CD4-positive, alpha-beta T cell (primary cell): ENCODE measurements around the gene TARBP2. TPM values are rescaled to one million over a fixed set of nuclear protein-coding genes. Genes with fewer than 3 reads are reported as not detected.

Experiments
- ATAC-seq: fragments of 200-7000 bp; cut with Tn5 transposase; one replicate; pipeline ENCODE4 v1.10.0; 2022; ENCODE audit warnings: mild to moderate bottlenecking; ENCODE audit not compliant: poor library complexity
- CTCF ChIA-PET: fragments of 350-600 bp; sonication (Branson Sonifier 250); formaldehyde crosslinking; loops from one replicate; lab custom pipeline; 2021; ENCODE audit warnings: antibody characterized with exemption, inconsistent platforms; lab: Charles Lee
- POLR2A ChIA-PET: fragments of 350-600 bp; sonication (Branson Sonifier 250); formaldehyde crosslinking; loops from one replicate; lab custom pipeline; 2021; ENCODE audit warnings: antibody characterized with exemption, inconsistent platforms; lab: Charles Lee
- DNase-seq, 14 experiments: peaks; one replicate each; pipeline ENCODE4 v3.0.0-alpha.2; 2013 to 2020; ENCODE audit warnings: mixed read lengths in 2 of 14
- H3K27ac ChIP-seq, 2 donors: one replicate each; pipeline versions ENCODE4 v1.5.1 to v1.7.0; 2013; ENCODE audit warnings: low read length in 2 of 2, low read depth in 1 of 2, mild to moderate bottlenecking in 1 of 2
- H3K27me3 ChIP-seq, 2 experiments: 1 replicate in 1 of 2; 2 replicates in 1 of 2; pipeline versions ENCODE4 v1.6.1 to v1.7.0; 2013; ENCODE audit warnings: low read length in 2 of 2, control low read depth in 1 of 2, mild to moderate bottlenecking in 1 of 2, moderate library complexity in 1 of 2; ENCODE audit not compliant: insufficient read depth in 2 of 2, control insufficient read depth in 1 of 2
- H3K36me3 ChIP-seq: one replicate; pipeline ENCODE4 v1.6.1; 2013; ENCODE audit warnings: low read length, control low read depth; ENCODE audit not compliant: insufficient read depth
- H3K4me1 ChIP-seq: one replicate; pipeline ENCODE4 v1.6.1; 2013; ENCODE audit warnings: low read length, control low read depth; ENCODE audit not compliant: insufficient read depth
- H3K4me3 ChIP-seq: one replicate; pipeline ENCODE4 v1.5.1; 2013; ENCODE audit warnings: mild to moderate bottlenecking, low read length, moderate library complexity
- H3K9me3 ChIP-seq, 2 experiments: 1 replicate in 1 of 2; 2 replicates in 1 of 2; pipeline versions ENCODE4 v1.6.1 to v1.7.0; 2013; ENCODE audit warnings: low read length in 2 of 2, mild to moderate bottlenecking in 2 of 2, control low read depth in 1 of 2, moderate library complexity in 1 of 2; ENCODE audit not compliant: control insufficient read depth in 1 of 2, insufficient read depth in 1 of 2
- H3K27ac Mint-ChIP-seq: one replicate; pipeline ENCODE4 v1.8.0; 2020; ENCODE audit warnings: mixed read lengths
- H3K27me3 Mint-ChIP-seq: one replicate; pipeline ENCODE4 v1.8.0; 2021; ENCODE audit warnings: mixed read lengths
- H3K36me3 Mint-ChIP-seq: one replicate; pipeline ENCODE4 v1.8.0; 2021; ENCODE audit warnings: low read depth, mixed read lengths
- H3K4me1 Mint-ChIP-seq: one replicate; pipeline ENCODE4 v1.8.0; 2021; ENCODE audit warnings: low read depth, mixed read lengths
- H3K4me3 Mint-ChIP-seq: one replicate; pipeline ENCODE4 v1.8.0; 2020; ENCODE audit warnings: mild to moderate bottlenecking, mixed read lengths
- H3K9me3 Mint-ChIP-seq: one replicate; pipeline ENCODE4 v1.8.0; 2020; ENCODE audit warnings: mixed read lengths
- intact Hi-C, 2 experiments: fragments of 100-400 bp; cut with DNase I in 1 of 2; cut with micrococcal nuclease in 1 of 2; formaldehyde crosslinking; loops; one replicate each; pipeline versions ENCODE4 v1.15.1 to v1.9.0; 2023 to 2025; cut with DNase I, micrococcal nuclease
- total RNA-seq, 174 experiments: library from RNA in 2 of 174; stranded (reverse) in 2 of 174; gene quantifications; one replicate each; pipeline ENCODE4 v1.2.3 and lab custom pipeline; 2021 to 2026
- TF ChIP-seq, protein P1 (sequence below): fragments of 200-600 bp; IDR thresholded peaks from one replicate; pipeline ENCODE4 v1.8.0; 2022; ENCODE audit warnings: antibody characterized with exemption, mild to moderate bottlenecking

TARBP2 gene
- total RNA-seq, 2 experiments from 2014 or later, result 21.7 to 22.4 TPM

DNA sequence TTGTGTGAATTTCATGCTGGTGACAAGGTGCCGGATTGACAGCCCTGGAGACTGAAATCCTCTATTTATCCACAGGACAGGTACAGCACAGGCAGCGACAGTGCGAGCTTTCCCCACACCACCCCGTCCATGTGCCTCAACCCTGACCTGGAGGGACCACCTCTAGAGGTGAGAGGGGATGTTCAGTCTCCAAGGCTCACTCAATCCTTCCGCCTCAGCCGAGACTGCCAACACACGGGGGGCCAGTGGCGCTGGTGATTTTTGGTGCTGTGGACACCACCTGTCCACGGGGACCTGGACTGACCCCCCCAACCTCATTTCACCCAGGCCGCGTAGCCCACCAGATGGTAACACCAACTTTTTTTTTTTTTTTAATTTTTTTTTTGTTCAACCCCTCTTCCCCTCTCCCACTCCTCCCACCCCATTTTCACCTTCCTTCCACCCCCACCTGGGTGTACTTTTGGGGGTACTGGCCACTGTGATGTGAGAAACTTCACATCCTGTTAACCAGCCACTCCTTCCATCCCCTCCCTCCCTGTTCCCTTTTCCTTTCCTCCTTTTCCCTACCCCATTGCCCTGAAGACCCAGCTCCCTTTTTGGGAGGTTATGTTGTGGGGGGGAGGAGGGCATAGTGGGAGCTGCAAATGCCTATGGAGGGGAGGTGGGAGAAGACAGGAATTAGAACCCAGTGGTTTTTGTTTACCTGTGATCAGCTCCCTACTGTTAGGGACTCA lies 36.2 kb upstream of the TARBP2 start:
- intact Hi-C loops, result no loop called here
- Histone ChIP-seq H3K4me3 (no peak overlapping the region), H3K36me3 (peaks cover 100% of the 10 kb centered on the region), H3K27ac (no peak overlapping the region), H3K9me3 (no peaks in the 10 kb centered on the region), H3K4me1 (peaks cover 12% of the 10 kb centered on the region), H3K27me3 (no peaks in the 10 kb centered on the region)
- H3K27ac Mint-ChIP-seq, result peak overlapping the region; percentile 36
- no peak for DNase-seq
- ChIA-PET POLR2A (interaction anchor here (0.9 to 1.4 kb wide), 2 partner anchors 8 to 44 kb away, joined by 3 to 4 read pairs; no protein-coding TSS in a partner anchor), CTCF (no interaction called here)
- TF ChIP-seq, protein P1, sequence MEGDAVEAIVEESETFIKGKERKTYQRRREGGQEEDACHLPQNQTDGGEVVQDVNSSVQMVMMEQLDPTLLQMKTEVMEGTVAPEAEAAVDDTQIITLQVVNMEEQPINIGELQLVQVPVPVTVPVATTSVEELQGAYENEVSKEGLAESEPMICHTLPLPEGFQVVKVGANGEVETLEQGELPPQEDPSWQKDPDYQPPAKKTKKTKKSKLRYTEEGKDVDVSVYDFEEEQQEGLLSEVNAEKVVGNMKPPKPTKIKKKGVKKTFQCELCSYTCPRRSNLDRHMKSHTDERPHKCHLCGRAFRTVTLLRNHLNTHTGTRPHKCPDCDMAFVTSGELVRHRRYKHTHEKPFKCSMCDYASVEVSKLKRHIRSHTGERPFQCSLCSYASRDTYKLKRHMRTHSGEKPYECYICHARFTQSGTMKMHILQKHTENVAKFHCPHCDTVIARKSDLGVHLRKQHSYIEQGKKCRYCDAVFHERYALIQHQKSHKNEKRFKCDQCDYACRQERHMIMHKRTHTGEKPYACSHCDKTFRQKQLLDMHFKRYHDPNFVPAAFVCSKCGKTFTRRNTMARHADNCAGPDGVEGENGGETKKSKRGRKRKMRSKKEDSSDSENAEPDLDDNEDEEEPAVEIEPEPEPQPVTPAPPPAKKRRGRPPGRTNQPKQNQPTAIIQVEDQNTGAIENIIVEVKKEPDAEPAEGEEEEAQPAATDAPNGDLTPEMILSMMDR, result no peak
- H3K36me3 Mint-ChIP-seq, result peaks cover 100% of the 10 kb centered on the region
- no peaks in the 10 kb centered on the region for H3K9me3 Mint-ChIP-seq
- H3K4me3 Mint-ChIP-seq, result no peak overlapping the region
- ATAC-seq, result no peak
- no peaks in the 10 kb centered on the region for H3K27me3 Mint-ChIP-seq
- peaks cover 53% of the 10 kb centered on the region for H3K4me1 Mint-ChIP-seq

DNA sequence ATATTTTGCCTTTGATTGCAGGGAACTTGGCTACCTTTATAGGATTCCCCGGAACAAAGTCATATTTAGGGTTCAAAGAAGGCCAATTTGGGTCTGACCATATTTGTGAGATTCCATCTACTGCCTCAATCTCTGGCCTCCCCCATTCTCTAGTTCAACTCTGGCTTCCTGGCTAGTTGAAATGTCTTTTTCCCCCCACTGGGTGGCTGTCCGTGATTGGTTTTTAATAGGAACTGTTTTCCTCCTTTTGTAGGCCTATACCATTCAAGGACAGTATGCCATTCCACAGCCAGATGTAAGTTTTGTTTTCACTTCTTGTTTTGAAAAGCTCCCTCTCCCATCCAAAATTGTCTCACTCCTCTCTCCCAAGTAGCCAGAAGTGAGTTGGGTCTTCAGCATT lies 35.4 kb upstream of the TARBP2 start:
- intact Hi-C loops, result no loop called here
- TF ChIP-seq, protein P1, result no peak
- Mint-ChIP-seq H3K9me3 (no peaks in the 10 kb centered on the region), H3K4me3 (no peak overlapping the region), H3K27ac (peak overlapping the region; percentile 36), H3K36me3 (peaks cover 100% of the 10 kb centered on the region), H3K4me1 (peaks cover 48% of the 10 kb centered on the region), H3K27me3 (no peaks in the 10 kb centered on the region)
- ATAC-seq (no peak), DNase-seq (no peak)
- H3K27ac ChIP-seq, result no peak overlapping the region
- no peaks in the 10 kb centered on the region for H3K9me3 ChIP-seq
- CTCF ChIA-PET, result interaction anchor here (0.9 to 2.7 kb wide), 2 partner anchors 8 to 43 kb away, joined by 3 to 5 read pairs; no protein-coding TSS in a partner anchor
- H3K4me1 ChIP-seq, result peaks cover 8% of the 10 kb centered on the region
- POLR2A ChIA-PET, result interaction anchor here (0.9 to 1.4 kb wide), 2 partner anchors 8 to 43 kb away, joined by 3 to 4 read pairs; no protein-coding TSS in a partner anchor
- no peaks in the 10 kb centered on the region for H3K27me3 ChIP-seq
- peaks cover 100% of the 10 kb centered on the region for H3K36me3 ChIP-seq
- H3K4me3 ChIP-seq, result no peak overlapping the region

DNA sequence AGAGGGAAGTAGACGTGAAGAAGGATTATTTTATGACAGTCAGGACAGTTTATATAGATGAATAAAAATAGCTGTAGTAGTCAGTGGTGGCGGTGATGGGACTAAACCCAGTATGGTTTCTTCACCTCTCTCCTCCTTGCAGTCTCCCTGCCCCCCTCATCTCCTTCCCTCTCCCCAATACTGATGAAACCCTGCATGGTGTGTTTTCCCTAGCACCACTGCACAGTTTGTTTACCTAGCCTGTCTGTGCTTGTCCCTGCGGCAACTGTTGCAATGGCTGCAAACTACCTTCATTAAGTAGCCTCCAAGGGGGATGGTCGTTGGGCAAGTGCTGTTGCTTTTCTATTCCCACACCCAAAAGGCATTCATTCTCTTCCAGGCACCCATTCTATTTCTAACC lies 34.4 kb upstream of the TARBP2 start:
- no peak for DNase-seq
- ChIA-PET POLR2A (no interaction called here), CTCF (interaction anchor here (0.9 to 2.7 kb wide), 2 partner anchors 9 to 42 kb away, joined by 3 to 5 read pairs; no protein-coding TSS in a partner anchor)
- Histone ChIP-seq H3K27me3 (no peaks in the 10 kb centered on the region), H3K9me3 (no peaks in the 10 kb centered on the region), H3K27ac (no peak overlapping the region), H3K36me3 (peaks cover 99% of the 10 kb centered on the region), H3K4me1 (peaks cover 5% of the 10 kb centered on the region), H3K4me3 (no peak overlapping the region)
- Mint-ChIP-seq H3K4me3 (no peak overlapping the region), H3K36me3 (peaks cover 100% of the 10 kb centered on the region), H3K27ac (no peak overlapping the region), H3K9me3 (no peaks in the 10 kb centered on the region), H3K4me1 (peaks cover 48% of the 10 kb centered on the region), H3K27me3 (no peaks in the 10 kb centered on the region)
- intact Hi-C loops, result no loop called here
- TF ChIP-seq, protein P1, result no peak
- ATAC-seq, result no peak
